ENCODE measurements around the gene ARMCX5.

GRCh38 chrX:102651242-102652011, 52.1 kb downstream of the ARMCX5 start, which contains the start of gene GPRASP1:
- TF ChIP-seq, protein P1, sequence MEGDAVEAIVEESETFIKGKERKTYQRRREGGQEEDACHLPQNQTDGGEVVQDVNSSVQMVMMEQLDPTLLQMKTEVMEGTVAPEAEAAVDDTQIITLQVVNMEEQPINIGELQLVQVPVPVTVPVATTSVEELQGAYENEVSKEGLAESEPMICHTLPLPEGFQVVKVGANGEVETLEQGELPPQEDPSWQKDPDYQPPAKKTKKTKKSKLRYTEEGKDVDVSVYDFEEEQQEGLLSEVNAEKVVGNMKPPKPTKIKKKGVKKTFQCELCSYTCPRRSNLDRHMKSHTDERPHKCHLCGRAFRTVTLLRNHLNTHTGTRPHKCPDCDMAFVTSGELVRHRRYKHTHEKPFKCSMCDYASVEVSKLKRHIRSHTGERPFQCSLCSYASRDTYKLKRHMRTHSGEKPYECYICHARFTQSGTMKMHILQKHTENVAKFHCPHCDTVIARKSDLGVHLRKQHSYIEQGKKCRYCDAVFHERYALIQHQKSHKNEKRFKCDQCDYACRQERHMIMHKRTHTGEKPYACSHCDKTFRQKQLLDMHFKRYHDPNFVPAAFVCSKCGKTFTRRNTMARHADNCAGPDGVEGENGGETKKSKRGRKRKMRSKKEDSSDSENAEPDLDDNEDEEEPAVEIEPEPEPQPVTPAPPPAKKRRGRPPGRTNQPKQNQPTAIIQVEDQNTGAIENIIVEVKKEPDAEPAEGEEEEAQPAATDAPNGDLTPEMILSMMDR (IDR thresholded peaks at IDR 0.05; ENCODE audit: insufficient read depth, low read depth, low read length) = no peak
- no peak for TF ChIP-seq EZH2 (IDR thresholded peaks at IDR 0.05; ENCODE audit: insufficient read depth, low read length)
